SK-N-MC (cell line): ENCODE results near the gene LGMN.

Source experiments
- EZH2 ChIP-seq: fragments of 200-600 bp; sonication (generic); IDR thresholded peaks from one replicate; pipeline ENCODE4 v1.6.1; 2017; ENCODE audit warnings: antibody characterized with exemption
- POLR2AphosphoS5 ChIP-seq: IDR thresholded peaks from 2 replicates; pipeline ENCODE4 v1.6.1; 2012; ENCODE audit warnings: mild to moderate bottlenecking, low read depth, low read length, borderline replicate concordance

GRCh38 chr14:92680781-92681650 lies 67.4 kb downstream of the LGMN start:
- TF ChIP-seq POLR2AphosphoS5 = no peak
- TF ChIP-seq EZH2 = no peak
